Measurements from ENCODE around the gene HMCN2.

Gene HMCN2

DNA sequence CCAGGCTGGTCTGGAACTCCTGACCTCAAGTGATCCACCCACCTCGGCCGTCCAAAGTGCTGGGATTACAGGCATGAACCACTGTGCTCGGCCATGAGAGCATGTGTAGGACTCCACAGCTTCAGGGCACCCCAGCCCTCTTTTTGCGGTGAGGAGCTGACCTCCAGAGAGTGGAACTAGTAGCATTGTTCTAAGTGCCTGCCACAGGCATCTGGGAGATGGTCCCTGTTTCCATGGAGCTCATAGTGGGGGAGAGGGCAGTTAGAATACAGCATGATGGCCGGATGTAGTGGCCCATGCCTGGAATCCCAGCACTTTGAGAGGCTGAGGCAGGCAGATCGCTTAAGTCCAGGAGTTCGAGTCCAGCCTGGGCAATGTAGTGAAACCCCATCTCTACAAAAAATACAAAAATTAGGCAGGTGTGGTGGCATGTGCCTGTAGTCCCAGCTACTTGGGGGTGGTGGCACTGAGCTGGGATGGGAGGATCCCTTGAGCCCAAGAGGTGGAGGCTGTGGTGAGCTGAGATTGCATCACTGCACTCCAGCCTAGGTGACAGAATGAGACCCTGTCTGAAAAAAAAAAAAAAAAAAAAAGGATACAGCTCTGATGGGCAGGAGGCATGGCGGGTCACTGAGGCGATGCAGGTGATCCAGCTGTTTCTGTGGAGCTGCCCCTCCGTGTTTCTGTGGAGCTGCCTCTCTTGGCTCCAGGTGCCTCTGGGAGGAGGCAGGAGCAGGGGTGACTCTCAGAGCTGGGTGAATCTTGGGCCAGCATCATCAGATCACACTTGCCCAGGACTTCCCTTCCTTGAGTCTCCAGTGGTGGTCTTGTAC, 183.4 kb downstream of the HMCN2 start:
- no peak for DNase-seq (ENCODE audit: low spot score)
- TF ChIP-seq, protein P1, sequence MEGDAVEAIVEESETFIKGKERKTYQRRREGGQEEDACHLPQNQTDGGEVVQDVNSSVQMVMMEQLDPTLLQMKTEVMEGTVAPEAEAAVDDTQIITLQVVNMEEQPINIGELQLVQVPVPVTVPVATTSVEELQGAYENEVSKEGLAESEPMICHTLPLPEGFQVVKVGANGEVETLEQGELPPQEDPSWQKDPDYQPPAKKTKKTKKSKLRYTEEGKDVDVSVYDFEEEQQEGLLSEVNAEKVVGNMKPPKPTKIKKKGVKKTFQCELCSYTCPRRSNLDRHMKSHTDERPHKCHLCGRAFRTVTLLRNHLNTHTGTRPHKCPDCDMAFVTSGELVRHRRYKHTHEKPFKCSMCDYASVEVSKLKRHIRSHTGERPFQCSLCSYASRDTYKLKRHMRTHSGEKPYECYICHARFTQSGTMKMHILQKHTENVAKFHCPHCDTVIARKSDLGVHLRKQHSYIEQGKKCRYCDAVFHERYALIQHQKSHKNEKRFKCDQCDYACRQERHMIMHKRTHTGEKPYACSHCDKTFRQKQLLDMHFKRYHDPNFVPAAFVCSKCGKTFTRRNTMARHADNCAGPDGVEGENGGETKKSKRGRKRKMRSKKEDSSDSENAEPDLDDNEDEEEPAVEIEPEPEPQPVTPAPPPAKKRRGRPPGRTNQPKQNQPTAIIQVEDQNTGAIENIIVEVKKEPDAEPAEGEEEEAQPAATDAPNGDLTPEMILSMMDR (IDR thresholded peaks at IDR 0.05; ENCODE audit: borderline replicate concordance, control extremely low read depth, extremely low read depth, insufficient read depth, missing control alignments): no peak
- in situ Hi-C loops (cut with MboI; ENCODE audit: low sequenced_read_pairs, unreplicated experiment): no loop called here

DNA sequence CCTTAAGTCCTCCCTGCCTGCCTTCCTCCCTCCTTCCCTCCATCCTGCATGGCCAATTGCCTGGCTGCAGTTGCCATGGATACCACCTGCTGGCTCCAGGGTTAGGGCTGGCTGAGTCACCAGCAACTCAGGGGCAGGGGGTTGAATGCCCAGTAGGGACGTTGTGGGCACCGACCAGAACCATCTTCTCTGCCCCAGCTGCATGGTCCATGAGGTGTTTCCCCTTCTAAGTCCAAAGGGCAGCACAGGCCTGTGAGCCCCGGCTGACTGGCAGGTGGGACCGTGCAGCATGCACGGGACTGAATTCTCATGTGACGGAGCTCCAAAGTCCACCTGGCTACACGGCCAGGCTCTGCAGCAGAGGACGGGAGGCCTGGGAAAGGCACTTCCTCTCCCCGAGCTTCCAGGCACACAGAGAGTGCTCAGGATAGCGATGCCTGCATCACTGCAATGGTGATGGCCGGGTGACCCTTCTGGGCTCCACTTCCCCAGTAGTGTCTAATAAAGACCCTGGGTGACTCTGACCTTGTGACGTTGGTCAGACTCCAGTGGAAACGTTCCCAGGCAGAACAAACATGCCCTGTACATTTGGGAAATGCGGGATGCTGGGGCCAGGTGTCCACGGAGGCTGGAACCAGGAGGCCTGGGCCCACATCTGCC, 184.9 kb downstream of the HMCN2 start:
- TF ChIP-seq, protein P1 (IDR thresholded peaks at IDR 0.05; ENCODE audit: borderline replicate concordance, control extremely low read depth, extremely low read depth, insufficient read depth, missing control alignments): no peak
- DNase-seq (ENCODE audit: low spot score): no peak
- in situ Hi-C loops (cut with MboI; ENCODE audit: low sequenced_read_pairs, unreplicated experiment): loop anchor here (25.0 kb wide), 1 partner anchor 237 kb away; the partner anchor contains the start of gene EXOSC2

DNA sequence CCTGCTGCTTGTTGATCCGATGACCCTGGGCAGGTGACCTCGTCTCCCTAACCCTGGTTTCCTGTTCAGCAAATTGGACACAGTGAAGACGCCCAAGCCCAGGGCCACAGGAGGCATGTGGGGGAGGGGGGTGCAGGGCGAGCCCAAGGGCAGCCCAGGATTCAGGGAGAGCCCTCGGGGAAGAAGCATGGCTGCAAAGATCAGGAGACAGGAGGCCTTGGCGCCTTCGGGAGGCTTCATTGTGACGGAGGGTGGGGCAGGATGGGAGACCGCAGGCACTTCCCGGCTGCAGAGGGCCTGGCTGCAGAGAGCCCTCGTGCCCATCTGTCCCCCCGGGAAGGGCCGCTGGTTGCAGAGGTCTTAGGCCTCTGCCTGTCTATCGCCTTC, 185.4 kb downstream of the HMCN2 start:
- in situ Hi-C loops (cut with MboI; ENCODE audit: low sequenced_read_pairs, unreplicated experiment): loop anchor here (25.0 kb wide), 1 partner anchor 236 kb away; the partner anchor contains the start of gene EXOSC2
- no peak for DNase-seq (ENCODE audit: low spot score)

DNA sequence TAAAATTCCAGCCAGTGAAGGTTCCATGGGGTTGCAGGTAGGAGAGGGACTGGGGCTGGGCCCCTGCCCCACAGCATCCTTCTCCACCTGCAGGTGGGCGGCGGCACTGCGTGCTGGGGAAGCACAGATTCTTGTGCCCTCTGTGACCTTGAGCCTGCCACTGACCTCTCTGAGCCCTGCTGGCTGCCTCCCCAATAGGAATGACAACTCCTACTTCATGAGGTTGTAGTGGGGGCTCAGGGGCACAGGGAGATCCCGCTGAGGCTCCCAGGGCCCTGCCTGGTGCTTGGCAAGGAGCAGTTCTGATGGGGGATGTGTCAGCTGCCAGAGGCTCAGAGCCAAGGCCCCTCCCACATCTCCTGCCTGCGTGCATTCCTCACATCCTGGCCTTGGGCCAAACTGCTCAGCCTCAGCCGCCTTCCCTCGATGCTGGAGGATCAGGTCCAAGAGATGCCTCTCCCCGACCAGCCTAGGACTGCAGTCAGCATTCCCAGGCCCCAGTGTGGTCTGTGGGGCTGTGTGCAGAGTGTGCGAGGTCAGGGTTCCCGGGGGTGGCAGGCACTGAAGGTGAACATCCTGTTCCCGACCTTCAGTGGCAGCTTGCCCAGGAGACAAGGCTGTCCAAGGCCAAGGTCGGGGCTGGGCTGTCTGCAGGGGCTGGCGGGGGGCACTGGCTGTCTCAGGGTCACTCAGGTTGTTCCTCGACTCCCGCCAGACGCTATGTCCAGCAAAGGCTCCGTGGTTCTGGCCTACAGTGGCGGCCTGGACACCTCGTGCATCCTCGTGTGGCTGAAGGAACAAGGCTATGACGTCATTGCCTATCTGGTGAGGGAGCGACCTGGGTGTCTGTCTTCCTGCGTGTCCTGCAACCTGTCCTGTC, 186.2 kb downstream of the HMCN2 start:
- in situ Hi-C loops (cut with MboI; ENCODE audit: low sequenced_read_pairs, unreplicated experiment): loop anchor here (25.0 kb wide), 1 partner anchor 236 kb away; the partner anchor contains the start of gene EXOSC2

More for the DNA sequence above, 185.4 kb downstream of the HMCN2 start:
- TF ChIP-seq, protein P1 (IDR thresholded peaks at IDR 0.05; ENCODE audit: borderline replicate concordance, control extremely low read depth, extremely low read depth, insufficient read depth, missing control alignments): no peak

DNA sequence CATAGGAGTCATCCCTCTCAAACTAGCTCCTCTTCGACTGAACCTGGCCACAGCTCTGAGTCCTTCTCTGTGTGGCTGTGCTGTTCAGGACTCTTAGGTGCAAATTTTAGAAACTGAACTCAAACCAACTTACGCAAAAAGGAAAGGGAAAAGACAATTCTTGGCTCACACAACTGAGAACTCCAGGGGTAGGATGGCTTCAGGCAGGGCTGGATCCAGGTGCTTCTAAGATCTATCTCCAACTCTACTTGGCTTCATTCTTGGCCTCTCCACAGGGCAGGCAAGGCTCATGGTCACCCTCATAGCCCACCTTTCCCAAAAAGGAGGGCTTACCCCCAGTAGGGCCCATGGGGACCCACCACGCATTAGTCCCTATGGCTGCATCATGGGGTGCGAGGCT, 187.3 kb downstream of the HMCN2 start:
- in situ Hi-C loops (cut with MboI; ENCODE audit: low sequenced_read_pairs, unreplicated experiment): loop anchor here (25.0 kb wide), 1 partner anchor 234 kb away; the partner anchor contains the start of gene EXOSC2
- no peak for DNase-seq (ENCODE audit: low spot score)
- TF ChIP-seq, protein P1 (IDR thresholded peaks at IDR 0.05; ENCODE audit: borderline replicate concordance, control extremely low read depth, extremely low read depth, insufficient read depth, missing control alignments): no peak

More for the DNA sequence above, 186.2 kb downstream of the HMCN2 start:
- DNase-seq (ENCODE audit: low spot score): no peak
- TF ChIP-seq, protein P1 (IDR thresholded peaks at IDR 0.05; ENCODE audit: borderline replicate concordance, control extremely low read depth, extremely low read depth, insufficient read depth, missing control alignments): no peak

DNA sequence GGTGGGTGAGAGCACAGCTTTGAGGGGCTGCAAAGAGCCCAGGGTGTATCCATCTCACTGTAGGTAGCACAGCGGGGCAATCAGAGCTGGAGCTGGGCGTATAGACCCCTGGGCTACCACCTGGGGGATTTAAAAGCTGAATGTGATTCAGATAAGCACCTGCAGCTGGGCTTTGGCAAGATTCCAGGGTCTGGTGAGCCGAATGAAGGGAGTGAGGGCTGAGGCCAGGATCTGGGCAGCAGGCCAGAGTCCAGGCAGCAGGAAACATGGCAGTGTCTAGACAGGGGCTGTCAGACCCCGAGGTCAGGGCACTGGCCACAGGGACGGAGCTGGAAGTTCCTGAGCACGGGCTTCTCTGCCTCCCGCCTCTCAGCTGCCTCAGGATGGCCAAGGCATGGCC, 187.9 kb downstream of the HMCN2 start:
- TF ChIP-seq, protein P1 (IDR thresholded peaks at IDR 0.05; ENCODE audit: borderline replicate concordance, control extremely low read depth, extremely low read depth, insufficient read depth, missing control alignments): no peak
- in situ Hi-C loops (cut with MboI; ENCODE audit: low sequenced_read_pairs, unreplicated experiment): loop anchor here (25.0 kb wide), 1 partner anchor 234 kb away; the partner anchor contains the start of gene EXOSC2
- no peak for DNase-seq (ENCODE audit: low spot score)
